DOHH2 (cell line): ENCODE results near the gene ZNF716.

Experiments
- CTCF ChIP-seq: fragments of 200-600 bp; sonication (generic); IDR thresholded peaks from one replicate; pipeline ENCODE4 v1.5.1; 2014; ENCODE audit warnings: antibody characterized with exemption, mild to moderate bottlenecking, low read depth, low read length; ENCODE audit not compliant: poor library complexity, severe bottlenecking
- EZH2phosphoT487 ChIP-seq: fragments of 200-600 bp; sonication (generic); IDR thresholded peaks from 2 replicates; pipeline ENCODE4 v1.6.1; 2017; ENCODE audit warnings: borderline replicate concordance, mild to moderate bottlenecking, antibody characterized with exemption, low read length, moderate library complexity, mixed read lengths

- no peak for TF ChIP-seq CTCF
- TF ChIP-seq EZH2phosphoT487: no peak
Observed at GRCh38 chr7:57414415-57414814, 35.6 kb upstream of the ZNF716 start.
